HCT116 (cell line): ENCODE results near the gene APBA2. TPM values are rescaled to one million over a fixed set of nuclear protein-coding genes. Genes with fewer than 3 reads are reported as not detected.
"Not testable (repeated sequence)": the region's sequence is repeated elsewhere in the genome, so short reads cannot be mapped to it uniquely, and the experiment has no call there.

Experiments
- ATAC-seq: fragments of 200-7000 bp; cut with Tn5 transposase; 2 replicates; pipeline ENCODE4 v1.9.1; 2020; ENCODE audit warnings: mild to moderate bottlenecking, moderate library complexity
- BruUV-seq: library from RNA; stranded (reverse); fragments of 400-500 nt; replicated peaks from 2 replicates; lab custom pipeline; 2021; lab: Mats Ljungman, UMichigan
- CTCF ChIA-PET: fragments of 300-600 bp; sonication (Branson Sonifier 250); formaldehyde crosslinking; loops from one replicate; lab custom pipeline; 2021; ENCODE audit warnings: antibody characterized with exemption; lab: Charles Lee
- POLR2A ChIA-PET: fragments of 300-600, 350-600 bp; sonication (Branson Sonifier 250); formaldehyde crosslinking; loops from one replicate; lab custom pipeline; 2021; ENCODE audit warnings: antibody characterized with exemption; lab: Charles Lee
- RAD21 ChIA-PET, 2 experiments: fragments of 300-600 bp; sonication (Branson Sonifier 250); formaldehyde crosslinking; loops; one replicate each; lab custom pipeline; 2023; ENCODE audit warnings: low total read pairs in 2 of 2; ENCODE audit not compliant: uncharacterized antibody in 2 of 2, unreplicated experiment in 2 of 2, low non-redundant PET in 1 of 2; lab: Charles Lee
- DNase-seq: peaks from one replicate; pipeline ENCODE4 v3.0.0-alpha.2; 2010; ENCODE audit warnings: low read depth, low spot score
- H2AFZ ChIP-seq: fragments of 200-600 bp; shearing (Covaris generic), sonication (generic); 2 replicates; pipeline ENCODE4 v1.6.1; 2017; ENCODE audit warnings: low read depth, mixed run types, mixed read lengths, antibody characterized with exemption, low read length; ENCODE audit not compliant: poor library complexity, severe bottlenecking
- H3K27ac ChIP-seq: 2 replicates; pipeline ENCODE4 v1.5.1; 2012; ENCODE audit warnings: low read depth, low read length
- H3K27me3 ChIP-seq: fragments of 200-600 bp; sonication (generic); 2 replicates; pipeline ENCODE4 v1.6.1; 2016; ENCODE audit warnings: mixed run types, low read length, mixed read lengths; ENCODE audit not compliant: insufficient read depth
- H3K36me3 ChIP-seq, 2 experiments: fragments of 200-500 bp in 1 of 2; fragments of 200-600 bp in 1 of 2; sonication (Bioruptor generic) in 1 of 2; sonication (generic) in 1 of 2; 2 replicates each; pipeline versions ENCODE4 v1.5.1 to v1.6.1; 2014 to 2016; ENCODE audit warnings: low read length in 2 of 2, inconsistent platforms in 1 of 2, mixed read lengths in 1 of 2, mixed run types in 1 of 2; ENCODE audit not compliant: insufficient read depth in 2 of 2, control insufficient read depth in 1 of 2
- H3K4me1 ChIP-seq, 2 experiments: fragments of 200-600 bp in 1 of 2; sonication (generic) in 1 of 2; 2 replicates each; pipeline versions ENCODE4 v1.5.1 to v1.6.1; 2012 to 2017; ENCODE audit warnings: low read length in 2 of 2, inconsistent platforms in 1 of 2, mild to moderate bottlenecking in 1 of 2, mixed read lengths in 1 of 2, mixed run types in 1 of 2, moderate library complexity in 1 of 2; ENCODE audit not compliant: insufficient read depth in 2 of 2, control insufficient read depth in 1 of 2
- H3K4me2 ChIP-seq: fragments of 200-600 bp; sonication (generic); 2 replicates; pipeline ENCODE4 v1.6.1; 2017; ENCODE audit warnings: mixed run types, low read length, mixed read lengths
- H3K4me3 ChIP-seq, 2 experiments: fragments of 200-600 bp in 1 of 2; sonication (generic) in 1 of 2; replicated peaks in 1 of 2; 2 replicates each; pipeline ENCODE4 v1.5.1; 2011 to 2016; ENCODE audit warnings: low read length in 2 of 2, control low read depth in 1 of 2, low read depth in 1 of 2, mild to moderate bottlenecking in 1 of 2, mixed read lengths in 1 of 2, mixed run types in 1 of 2
- H3K79me2 ChIP-seq: fragments of 200-600 bp; sonication (generic); 2 replicates; pipeline ENCODE4 v1.6.1; 2017; ENCODE audit warnings: mild to moderate bottlenecking, mixed run types, low read length, moderate library complexity, mixed read lengths; ENCODE audit not compliant: insufficient read depth
- H3K9ac ChIP-seq: fragments of 200-600 bp; sonication (generic); 2 replicates; pipeline ENCODE4 v1.6.1; 2016; ENCODE audit warnings: low read length, mixed read lengths
- H3K9me2 ChIP-seq: fragments of 200-600 bp; sonication (generic), shearing (Covaris generic); 2 replicates; pipeline ENCODE4 v1.6.1; 2017; ENCODE audit warnings: mixed run types, mild to moderate bottlenecking, moderate library complexity; ENCODE audit not compliant: insufficient read depth
- H3K9me3 ChIP-seq, 2 experiments: fragments of 200-500 bp in 1 of 2; fragments of 200-600 bp in 1 of 2; sonication (Bioruptor generic) in 1 of 2; sonication (generic) in 1 of 2; 2 replicates each; pipeline ENCODE4 v1.6.1; 2014 to 2017; ENCODE audit warnings: low read length in 2 of 2, mixed read lengths in 2 of 2, inconsistent platforms in 1 of 2, low read depth in 1 of 2, mild to moderate bottlenecking in 1 of 2, mixed run types in 1 of 2, moderate library complexity in 1 of 2; ENCODE audit not compliant: control insufficient read depth in 1 of 2, insufficient read depth in 1 of 2
- H4K20me1 ChIP-seq: fragments of 200-600 bp; sonication (generic), shearing (Covaris generic); 2 replicates; pipeline ENCODE4 v1.6.1; 2017; ENCODE audit warnings: mixed run types, mild to moderate bottlenecking, moderate library complexity; ENCODE audit not compliant: insufficient read depth
- CEBPB ChIP-seq: IDR thresholded peaks from 2 replicates; pipeline ENCODE4 v1.6.1; 2012; ENCODE audit warnings: low read depth
- EGR1 ChIP-seq: IDR thresholded peaks from 2 replicates; pipeline ENCODE4 v1.6.1; 2012; ENCODE audit warnings: low read depth
- FOSL1 ChIP-seq: IDR thresholded peaks from 2 replicates; pipeline ENCODE4 v1.6.1; 2012; ENCODE audit warnings: low read depth
- POLR2AphosphoS5 ChIP-seq: IDR thresholded peaks from 2 replicates; pipeline ENCODE4 v1.6.1; 2011; ENCODE audit warnings: mild to moderate bottlenecking, low read depth, low read length, moderate library complexity
- YY1 ChIP-seq: IDR thresholded peaks from 2 replicates; pipeline ENCODE4 v1.6.1; 2011; ENCODE audit warnings: low read length, low read depth, moderate library complexity, mild to moderate bottlenecking; ENCODE audit not compliant: insufficient replicate concordance; ENCODE audit errors: extremely low read depth
- intact Hi-C: fragments of 100-400 bp; cut with micrococcal nuclease; formaldehyde crosslinking; loops from 2 replicates; pipeline ENCODE4 v1.10.0; 2022
- total RNA-seq: library from RNA; stranded (reverse); gene quantifications from one replicate; pipeline ENCODE4 v1.2.1, GENCODE V29; 2021; ENCODE audit not compliant: unreplicated experiment

Gene APBA2
- total RNA-seq, 1 experiment from 2014 or later, result 0.47 TPM

- H3K27ac ChIP-seq, result no peak overlapping the region
- no peak overlapping the region for H3K4me2 ChIP-seq
- POLR2A ChIA-PET, result no interaction called here
- no peak for TF ChIP-seq FOSL1
- TF ChIP-seq, all 23 proteins: peak for 0
- CTCF ChIA-PET, result no interaction called here
- BruUV-seq, result no TSS peak
- Histone ChIP-seq H3K9me2 (no peaks in the 10 kb centered on the region), H3K36me3 (no peaks in the 10 kb centered on the region), H3K4me3 (no peak overlapping the region), H4K20me1 (no peaks in the 10 kb centered on the region), H3K9me3 (no peaks in the 10 kb centered on the region), H3K27me3 (no peaks in the 10 kb centered on the region), H3K79me2 (no peaks in the 10 kb centered on the region), H3K9ac (no peak overlapping the region), H2AFZ (no peak overlapping the region), H3K4me1 (no peaks in the 10 kb centered on the region)
- no peak for ATAC-seq
- intact Hi-C loops, result no loop called here
- RAD21 ChIA-PET, result no interaction called here
- no peak for DNase-seq
Measured at GRCh38 chr15:29021857-29022256, 136.1 kb downstream of the APBA2 start.

- Histone ChIP-seq H3K4me2 (no peak overlapping the region), H3K4me1 (no peaks in the 10 kb centered on the region), H3K4me3 (no peak overlapping the region), H3K27me3 (no peaks in the 10 kb centered on the region), H3K27ac (no peak overlapping the region), H3K9ac (no peak overlapping the region), H3K79me2 (no peaks in the 10 kb centered on the region), H4K20me1 (no peaks in the 10 kb centered on the region)
- TF ChIP-seq YY1 (no peak), CEBPB (no peak), EGR1 (no peak), POLR2AphosphoS5 (no peak)
- TF ChIP-seq, all 23 proteins: peak for 0
- no peaks in the 10 kb centered on the region for H3K9me2 ChIP-seq
- H3K36me3 ChIP-seq, result no peaks in the 10 kb centered on the region
- ChIA-PET RAD21 (no interaction called here), CTCF (no interaction called here), POLR2A (no interaction called here)
- ATAC-seq, result no peak
- intact Hi-C loops, result no loop called here
- BruUV-seq, result no TSS peak
- no peak for DNase-seq
- no peak overlapping the region for H2AFZ ChIP-seq
- H3K9me3 ChIP-seq, result no peaks in the 10 kb centered on the region
Measured at GRCh38 chr15:29024662-29025061, 138.9 kb downstream of the APBA2 start.

GRCh38 chr15:29025411-29025810, 139.6 kb downstream of the APBA2 start:
- H3K9ac ChIP-seq, H3K36me3 ChIP-seq, H3K27me3 ChIP-seq, H3K4me2 ChIP-seq, H3K79me2 ChIP-seq, ATAC-seq, POLR2A ChIA-PET, BruUV-seq, RAD21 ChIA-PET, H3K27ac ChIP-seq, H3K9me2 ChIP-seq, H3K4me1 ChIP-seq, H2AFZ ChIP-seq, DNase-seq, H3K4me3 ChIP-seq, H4K20me1 ChIP-seq, CTCF ChIA-PET, intact Hi-C loops, H3K9me3 ChIP-seq: not testable (repeated sequence)

- intact Hi-C loops, RAD21 ChIA-PET, H3K4me2 ChIP-seq, H3K4me1 ChIP-seq, H3K27me3 ChIP-seq, H3K9me3 ChIP-seq, H3K4me3 ChIP-seq, ATAC-seq, DNase-seq, BruUV-seq, H2AFZ ChIP-seq, H3K79me2 ChIP-seq, H3K9ac ChIP-seq, H3K9me2 ChIP-seq, H3K36me3 ChIP-seq, CTCF ChIA-PET, POLR2A ChIA-PET, H3K27ac ChIP-seq, H4K20me1 ChIP-seq: not testable (repeated sequence)
Measured at GRCh38 chr15:29028158-29028557, 142.4 kb downstream of the APBA2 start.
